HG03565 (cell line): ENCODE data around the gene JAKMIP2.
A peak's percentile ranks its signal among the peaks of the same experiment; 100 is the strongest.
"Not testable (repeated sequence)": the region's sequence is repeated elsewhere in the genome, so short reads cannot be mapped to it uniquely, and the experiment has no call there.

Experiments
- ATAC-seq: cut with Tn5 transposase; IDR thresholded peaks from one replicate; pipeline ENCODE4 v1.9.1; 2021; ENCODE audit warnings: mild to moderate bottlenecking, moderate library complexity; ENCODE audit not compliant: unreplicated experiment

Gene JAKMIP2

DNA sequence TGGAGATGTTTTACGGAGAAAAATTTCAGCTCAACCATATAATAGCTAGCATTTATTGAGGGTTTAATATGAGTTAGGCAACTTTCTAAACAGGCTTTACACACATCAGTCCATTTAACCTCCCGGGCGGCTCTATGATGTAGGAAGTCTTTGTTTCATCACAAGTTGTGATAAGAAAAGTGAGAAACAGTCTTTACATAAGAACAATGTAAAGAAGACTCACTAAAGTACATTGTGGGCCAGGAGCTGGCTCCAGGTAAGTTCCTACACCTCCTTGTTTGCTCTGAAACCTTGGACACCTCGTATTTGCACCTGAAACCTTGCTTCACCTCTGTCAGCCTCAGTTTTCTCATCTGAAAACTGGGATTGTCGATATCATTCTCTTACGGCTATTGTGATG is 116.1 kb downstream of the JAKMIP2 start:
- no peak for ATAC-seq

DNA sequence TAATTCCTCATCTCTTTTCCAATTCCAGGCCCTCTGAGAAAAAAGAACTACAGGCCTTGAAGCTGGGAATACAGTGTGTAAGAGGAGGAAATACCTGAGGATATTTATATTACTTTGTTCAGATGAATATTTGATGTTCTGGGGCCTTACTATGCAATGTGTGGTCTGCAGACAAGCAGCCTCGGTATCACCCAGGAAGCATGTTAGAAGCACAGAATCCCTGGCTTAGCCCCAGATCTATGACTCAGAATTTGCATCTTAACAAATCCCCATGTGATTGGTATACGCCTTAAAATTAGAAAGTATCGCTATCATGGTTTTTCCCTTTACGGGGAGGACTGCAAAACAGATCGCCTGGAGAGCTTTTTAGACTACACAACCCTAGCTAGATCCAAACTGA is 121.0 kb downstream of the JAKMIP2 start:
- ATAC-seq: no peak

DNA sequence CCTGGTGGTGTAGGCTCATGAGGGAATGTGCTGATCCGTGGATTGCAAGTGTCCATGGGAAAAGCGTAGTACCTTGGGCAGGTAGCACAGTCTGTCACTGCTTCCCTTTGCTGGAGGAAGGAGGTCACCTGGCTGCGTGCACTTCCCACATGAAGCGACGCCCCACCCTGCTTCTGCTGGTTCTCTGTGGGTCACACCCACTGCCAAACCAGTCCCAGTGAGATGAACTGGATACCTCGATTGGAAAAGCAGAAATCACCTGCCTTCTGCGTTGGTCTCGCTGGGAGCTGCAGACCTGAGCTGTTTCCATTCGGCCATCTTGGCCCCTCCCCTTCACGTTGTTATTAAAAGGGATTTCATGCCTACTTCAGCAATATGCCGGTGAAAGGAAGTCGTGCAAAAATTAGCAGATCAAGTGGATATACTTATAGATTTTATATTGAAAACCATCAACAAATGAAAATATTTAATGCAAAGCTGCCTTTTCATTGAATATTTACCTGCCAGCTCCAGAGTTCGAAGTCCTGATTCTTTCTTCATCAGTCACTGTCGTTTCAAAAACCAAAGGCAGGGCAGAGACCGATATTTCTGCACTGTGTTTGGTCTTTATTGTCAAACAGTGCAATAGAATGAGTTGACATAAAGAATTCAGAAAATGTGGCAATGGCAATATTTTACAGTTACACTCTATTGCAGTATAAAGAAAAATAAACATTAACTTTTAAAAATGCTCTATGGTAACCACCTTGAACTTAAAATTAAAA is 123.2 kb downstream of the JAKMIP2 start:
- no peak for ATAC-seq

DNA sequence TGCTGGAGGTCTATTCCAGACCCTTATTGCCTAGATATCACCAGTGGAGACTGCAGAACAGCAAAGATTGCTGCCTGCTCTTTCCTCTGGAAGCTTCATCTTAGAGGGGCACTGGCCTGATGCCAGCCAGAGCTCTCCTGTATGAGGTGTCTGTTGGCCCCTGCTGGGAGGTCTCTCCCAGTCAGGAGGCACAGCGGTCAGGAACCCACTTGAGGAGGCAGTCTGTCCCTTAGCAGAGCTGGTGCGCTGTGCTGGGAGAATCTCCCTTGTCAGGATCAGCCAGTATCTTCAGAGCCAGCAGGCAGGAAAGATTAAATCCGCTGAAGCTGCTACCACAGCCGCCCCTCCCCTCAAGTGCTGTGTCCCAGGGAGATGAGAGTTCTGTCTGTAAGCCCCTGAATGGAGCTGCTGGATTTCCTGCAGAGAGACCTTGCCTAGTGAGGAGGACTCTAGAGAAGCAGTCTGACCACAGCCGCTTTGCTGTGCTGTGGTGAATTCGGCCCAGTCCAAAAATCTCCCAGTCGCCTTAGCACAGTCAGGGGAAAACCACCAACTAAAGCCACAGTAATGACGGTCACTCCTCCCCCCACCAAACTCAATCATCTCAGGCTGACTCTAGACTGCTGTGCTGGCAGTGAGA is 124.1 kb downstream of the JAKMIP2 start:
- no peak for ATAC-seq

DNA sequence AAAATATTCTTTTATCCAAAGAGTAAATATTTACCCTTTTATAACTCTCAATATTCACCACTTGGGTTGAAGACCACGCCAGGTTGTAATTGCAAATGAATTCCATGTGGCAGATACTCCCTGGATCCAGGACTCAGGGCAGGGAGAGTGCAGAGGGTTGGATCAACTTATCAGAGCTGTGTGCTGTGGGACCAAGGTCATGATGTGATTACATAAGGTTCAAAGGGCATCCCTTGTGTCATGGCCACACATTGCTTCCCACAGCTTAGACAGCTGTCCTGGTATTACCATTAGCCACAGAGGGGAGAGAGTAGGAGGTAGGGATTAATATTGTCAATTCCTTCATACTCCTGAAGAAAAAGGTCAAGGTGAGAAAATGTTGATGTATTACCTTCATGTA is 133.9 kb downstream of the JAKMIP2 start:
- no peak for ATAC-seq

DNA sequence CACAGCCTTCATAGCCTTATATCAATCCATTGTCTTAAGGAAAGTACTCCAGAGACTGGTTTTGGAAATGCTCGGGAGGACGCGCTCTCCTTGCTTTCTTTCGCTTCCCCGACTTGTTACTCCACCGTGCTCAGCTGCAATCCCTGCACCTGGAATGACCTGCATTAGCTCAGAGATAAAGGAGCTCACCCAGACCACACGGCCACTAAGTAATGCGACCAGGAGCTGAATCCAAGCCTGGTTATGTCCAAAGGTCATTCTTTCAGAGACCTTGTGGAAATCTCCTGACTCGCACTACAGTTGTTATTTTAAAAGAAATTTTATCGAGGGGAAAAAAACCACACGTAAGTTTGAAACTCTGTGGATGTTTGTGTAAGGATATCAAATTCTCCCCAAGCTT is 137.3 kb downstream of the JAKMIP2 start:
- ATAC-seq: no peak

DNA sequence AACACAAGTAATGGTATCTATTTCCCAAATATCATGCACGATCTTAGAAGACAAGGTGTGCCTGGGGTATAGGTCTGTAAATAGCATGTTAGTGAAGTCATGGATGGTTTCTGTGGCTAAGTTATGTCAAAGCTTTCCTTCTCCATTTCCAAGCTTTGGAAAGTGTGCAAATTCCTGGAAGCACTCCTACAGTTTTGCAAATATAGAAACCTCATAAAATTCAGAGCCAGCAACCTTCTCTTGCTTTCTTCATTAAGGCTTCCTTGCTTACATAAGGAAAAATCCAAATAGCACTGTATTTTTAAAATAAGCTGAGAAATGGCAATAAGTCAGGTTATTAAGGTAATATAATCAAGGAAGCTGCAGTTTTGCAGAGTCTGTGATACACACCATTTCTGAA is 138.1 kb downstream of the JAKMIP2 start:
- no peak for ATAC-seq

DNA sequence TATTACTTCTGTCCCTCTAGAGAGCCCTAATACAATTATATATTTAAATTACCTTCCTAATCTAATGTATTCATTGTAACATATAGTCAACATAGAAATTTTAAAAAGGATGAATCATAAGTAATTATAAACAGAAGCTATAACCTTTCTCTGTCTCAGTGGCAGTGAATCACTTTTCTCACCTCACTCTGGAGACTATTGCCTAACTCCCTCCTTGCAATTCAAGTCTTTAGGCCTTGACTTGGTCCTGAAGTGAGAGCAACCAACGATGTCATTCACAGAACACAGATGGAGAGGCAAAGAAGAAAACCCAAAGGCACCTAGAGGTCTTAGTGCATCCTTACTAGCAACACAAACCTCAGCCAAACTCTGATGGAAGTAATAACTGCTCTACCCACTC is 139.4 kb downstream of the JAKMIP2 start:
- no peak for ATAC-seq

DNA sequence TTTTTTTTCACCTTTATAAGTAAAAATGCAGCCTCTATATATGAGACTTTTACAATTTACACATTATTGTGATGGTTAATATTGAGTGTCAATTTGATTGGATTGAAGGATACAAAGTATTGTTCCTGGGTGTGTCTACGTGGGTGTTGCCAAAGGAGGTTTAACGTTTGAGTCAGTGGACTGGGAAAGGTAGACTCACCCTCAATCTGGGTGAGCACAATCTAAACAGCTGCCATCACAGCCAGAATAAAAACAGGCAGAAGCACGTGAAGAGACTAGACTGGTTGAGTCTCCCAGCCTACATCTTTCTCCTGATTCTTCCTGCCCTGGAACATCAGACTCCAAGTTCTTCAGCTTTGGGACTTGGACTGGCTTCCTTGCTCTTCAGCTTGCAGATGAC is 139.9 kb downstream of the JAKMIP2 start:
- no peak for ATAC-seq

DNA sequence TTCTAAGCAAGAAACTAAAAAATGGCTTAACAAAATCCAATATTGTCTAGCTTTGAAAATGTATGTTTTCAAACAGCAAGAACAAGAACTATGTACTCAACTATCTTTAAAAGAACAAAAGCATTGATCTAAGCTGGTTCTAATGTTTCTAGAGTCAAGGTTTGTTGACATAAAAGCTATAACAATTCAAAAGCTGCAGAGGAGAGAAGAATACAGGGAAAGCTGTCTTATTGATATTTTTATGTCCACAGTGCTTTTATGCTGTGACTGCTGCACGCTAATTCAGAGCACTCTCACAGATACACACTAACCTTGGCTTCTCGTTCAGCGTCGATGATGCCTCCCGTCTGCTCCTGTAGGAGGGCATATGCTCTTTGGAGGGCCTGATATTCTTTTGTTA is 143.2 kb downstream of the JAKMIP2 start:
- ATAC-seq: no peak

DNA sequence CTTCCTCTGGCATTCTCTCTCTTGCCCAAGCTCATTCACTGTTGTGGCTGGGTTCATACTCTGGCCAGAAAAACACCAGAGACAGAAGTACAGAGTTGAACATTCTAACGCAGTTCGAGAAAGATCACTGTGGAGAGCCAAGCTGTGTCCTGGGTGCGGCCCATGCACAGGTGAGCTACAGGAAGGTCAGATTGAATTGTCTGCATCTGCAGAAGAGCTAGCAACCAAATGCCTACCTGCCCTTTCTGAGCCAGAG is 145.9 kb downstream of the JAKMIP2 start:
- ATAC-seq: no peak

DNA sequence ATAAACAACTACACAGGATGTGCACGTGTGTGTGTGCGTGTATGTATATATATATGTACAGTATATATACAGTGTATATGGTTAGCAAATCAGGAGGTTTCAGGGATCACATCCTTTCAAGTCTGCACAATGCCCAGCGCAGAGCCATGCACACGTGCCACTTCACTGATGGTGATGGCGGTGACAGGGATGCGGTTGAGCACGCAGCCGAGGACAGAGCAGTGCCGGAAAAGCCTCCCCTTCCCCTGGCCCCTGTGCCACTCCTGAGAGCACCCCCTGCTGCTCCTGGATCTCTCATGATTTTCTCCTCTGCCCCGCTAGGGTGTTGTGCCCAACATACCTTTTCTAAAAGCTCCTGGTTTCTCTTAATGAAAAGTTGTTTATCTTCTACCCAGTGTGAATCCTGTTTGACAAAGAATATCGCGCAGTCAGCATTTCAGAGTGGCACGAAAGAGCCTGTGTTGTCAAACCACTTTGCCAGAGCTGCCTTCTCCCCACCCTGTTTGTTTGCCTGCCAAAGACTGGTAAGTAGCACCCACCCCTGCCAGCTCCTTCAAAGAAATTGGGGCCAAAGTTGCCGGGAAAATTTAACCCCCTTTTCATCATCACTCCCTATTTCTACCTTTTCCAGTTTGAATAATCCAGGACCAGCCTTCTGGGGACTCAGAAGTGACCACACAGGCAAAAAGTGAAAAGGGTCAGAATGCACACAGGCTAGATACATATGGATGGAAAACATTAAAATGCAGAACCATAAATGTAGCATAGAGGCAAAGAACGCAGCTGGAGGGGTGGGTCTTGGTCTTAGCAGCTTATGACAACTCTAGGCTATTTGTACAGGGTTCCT is 146.4 kb downstream of the JAKMIP2 start:
- ATAC-seq: no peak

DNA sequence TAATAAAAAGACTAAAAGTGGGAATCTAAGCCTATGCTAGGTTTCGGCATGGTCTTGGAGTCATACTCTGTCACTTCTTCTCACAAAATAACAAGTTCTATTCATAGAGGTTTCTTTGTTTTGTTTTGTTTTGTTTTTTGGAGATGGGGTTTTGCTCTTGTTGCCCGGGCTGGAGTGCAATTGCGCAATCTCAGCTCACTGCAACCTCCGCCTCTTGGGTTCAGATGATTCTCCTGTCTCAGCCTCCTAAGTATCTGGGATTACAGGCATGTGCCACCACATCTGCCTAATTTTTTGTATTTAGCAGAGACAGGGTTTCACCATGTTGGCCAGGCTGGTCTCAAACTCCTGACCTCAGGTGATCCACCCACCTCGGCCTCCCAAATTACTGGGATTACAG is 147.1 kb downstream of the JAKMIP2 start:
- ATAC-seq: not testable (repeated sequence)

DNA sequence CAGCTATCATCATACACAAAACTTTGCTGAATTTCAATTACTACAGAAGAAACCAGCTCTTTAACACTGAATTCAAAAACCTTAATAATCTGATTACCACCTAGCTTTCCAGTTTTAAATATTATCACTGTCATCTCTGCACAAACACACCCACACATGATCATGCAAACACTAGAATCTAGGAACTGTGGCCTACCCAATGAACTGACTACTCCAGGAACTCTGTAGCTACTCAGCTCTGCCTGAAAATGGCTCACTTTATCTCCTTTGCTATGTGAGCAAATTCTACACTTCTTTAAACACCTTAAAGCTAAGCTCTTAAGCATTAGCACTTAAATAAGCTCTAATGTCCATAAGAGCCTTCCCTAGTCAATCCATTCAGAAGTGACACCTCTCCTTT is 149.4 kb downstream of the JAKMIP2 start:
- no peak for ATAC-seq

DNA sequence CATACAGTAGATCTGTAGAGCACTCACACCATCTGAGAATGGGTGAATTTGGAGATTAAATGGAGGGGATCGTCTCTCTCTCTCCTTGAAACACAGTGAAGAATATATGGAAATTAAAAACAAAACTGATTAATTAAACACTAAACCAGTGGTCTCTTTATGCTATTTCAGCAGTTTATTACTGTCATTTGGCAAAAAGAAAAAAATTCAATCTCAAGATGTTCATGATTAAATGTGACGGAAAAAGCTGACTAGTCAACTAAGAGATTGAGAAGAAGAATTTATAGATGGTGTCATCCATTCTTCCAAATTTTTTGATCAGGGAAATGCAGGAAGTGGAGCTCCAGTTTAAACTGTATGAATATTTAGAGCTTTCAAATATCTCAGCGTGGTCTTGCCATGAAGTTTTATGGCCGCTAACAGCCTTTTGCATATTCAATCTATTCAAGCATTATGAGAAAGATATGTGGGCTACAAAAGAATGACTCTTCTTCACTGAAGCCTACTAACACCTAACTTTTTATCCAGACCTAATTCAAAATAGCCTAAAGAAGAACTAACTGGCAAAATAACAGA is 151.0 kb downstream of the JAKMIP2 start:
- no peak for ATAC-seq

DNA sequence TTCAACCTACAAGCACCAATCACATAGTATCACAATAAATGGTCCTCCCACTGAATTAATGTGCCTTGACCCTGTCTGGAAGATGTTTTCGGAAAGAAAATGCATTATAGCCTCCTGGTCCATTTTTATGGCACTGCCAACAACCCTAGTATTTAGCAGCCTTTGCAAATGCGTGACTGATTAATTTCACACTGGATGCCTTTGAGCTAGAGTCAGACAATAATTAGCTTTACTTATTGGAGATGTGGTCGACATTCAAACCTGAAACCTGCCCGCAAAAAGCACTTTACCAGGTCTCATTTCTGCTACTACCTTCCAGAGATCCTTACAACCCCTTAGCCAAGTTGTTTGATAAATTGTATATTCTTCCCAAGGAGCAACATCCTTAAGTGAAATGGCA is 153.3 kb downstream of the JAKMIP2 start:
- ATAC-seq: no peak

DNA sequence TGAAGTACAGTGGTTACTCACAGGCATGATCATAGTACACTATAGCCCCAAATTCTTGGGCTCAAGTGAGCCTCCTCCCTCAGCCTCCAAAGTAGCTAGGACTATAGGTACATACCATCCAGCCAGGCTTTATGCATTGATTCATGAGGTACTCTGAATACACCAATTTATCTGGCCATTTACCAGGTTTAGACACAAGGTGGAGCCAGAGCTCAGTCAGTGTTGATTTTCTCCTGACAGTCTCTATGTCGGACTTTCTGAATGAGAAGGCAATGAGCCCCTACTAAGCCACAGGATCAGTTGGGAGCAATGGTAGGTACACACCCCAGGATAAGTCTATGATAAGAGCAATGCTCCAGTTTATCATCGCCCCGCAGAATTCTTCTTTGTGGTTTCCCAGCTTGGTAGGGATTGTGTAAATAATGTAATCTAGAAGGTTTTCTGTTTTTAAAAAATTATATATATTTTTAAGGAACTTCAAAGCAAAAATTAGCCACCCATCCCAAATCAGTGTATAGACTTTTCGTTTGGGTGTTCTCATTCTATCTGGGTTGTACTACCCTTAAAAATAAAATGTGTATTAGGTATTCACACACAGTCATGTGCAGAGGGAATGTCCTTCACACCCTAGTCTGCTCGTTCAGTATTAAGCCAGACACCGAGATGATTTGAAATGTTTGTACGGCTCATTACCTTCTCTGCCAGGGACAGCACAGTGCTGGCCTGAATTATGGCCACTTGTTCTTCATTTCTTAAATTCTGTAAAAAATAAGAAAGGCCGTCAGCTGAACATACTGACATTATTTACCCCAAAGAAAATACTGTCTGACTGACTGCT is 154.3 kb downstream of the JAKMIP2 start:
- peak; percentile 94 for ATAC-seq

DNA sequence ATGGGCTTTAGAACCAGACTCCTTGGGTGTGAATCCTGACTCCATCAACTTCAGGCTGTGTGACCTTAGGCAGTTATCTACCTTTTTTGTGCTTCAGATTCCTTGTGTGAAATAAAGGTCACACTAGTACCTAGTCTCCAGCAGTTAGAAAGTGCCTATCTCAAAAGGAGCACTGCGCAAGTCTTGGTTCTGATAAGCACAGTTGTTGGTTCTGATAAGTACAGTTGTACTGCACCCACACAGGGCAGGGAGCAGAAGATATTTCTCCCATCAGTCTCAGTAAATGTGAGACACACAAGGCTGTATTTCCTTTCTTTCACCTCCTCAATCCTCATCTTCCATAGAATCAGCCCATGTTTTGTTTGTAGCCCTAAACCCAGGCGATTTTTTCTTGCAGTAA is 156.1 kb downstream of the JAKMIP2 start:
- ATAC-seq: no peak

DNA sequence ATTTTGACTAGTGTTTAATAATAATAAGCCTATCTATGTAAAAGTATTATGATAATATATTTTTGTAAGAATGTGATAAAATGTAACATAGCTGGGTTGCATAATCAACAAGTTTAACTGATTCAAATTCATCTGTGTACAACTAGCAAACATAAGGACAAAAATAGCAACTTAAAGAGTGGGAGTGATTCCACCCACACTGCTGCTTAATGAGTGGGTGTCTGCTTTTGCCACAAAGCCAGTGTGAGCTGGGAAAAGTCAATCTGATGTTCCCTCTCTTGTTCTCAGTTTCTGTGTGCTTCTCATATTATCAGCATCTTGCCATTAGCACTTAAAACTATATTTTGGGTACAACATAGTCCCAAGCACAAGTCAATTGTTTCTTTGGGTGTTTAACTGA is 161.5 kb downstream of the JAKMIP2 start:
- ATAC-seq: no peak

DNA sequence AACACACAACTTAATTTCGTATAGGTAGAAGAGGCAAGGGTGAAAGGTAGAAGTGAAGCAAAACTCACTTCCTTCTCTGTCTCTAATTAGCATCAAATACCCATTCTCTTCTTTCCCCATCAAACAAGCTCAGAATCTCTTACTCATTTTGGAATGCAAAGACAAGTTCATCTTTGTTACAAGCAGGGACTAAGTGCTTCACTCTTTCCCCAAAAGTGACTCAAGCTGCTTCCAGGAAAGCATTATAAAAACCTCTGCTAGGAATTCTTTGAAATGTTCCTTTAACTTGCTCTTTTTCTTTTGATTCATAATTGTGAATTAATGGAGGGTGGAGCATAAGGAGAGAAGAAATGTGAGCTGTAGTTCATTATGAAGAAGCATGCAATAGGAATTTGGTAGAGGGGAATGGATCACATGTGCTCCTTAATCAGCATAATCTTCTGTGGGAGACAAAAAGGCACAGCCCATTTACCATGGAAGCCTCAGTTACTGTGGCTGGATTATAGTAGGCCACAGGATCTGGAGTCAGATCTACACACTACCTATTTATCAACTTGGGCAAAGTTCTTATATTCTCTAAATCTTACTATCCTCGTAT is 163.1 kb downstream of the JAKMIP2 start:
- ATAC-seq: no peak
